GM21367 (cell line): ENCODE data around the gene YWHAE.
"Not testable (repeated sequence)": the region's sequence is repeated elsewhere in the genome, so short reads cannot be mapped to it uniquely, and the experiment has no call there.

ENCODE experiments used
- ATAC-seq: cut with Tn5 transposase; IDR thresholded peaks from one replicate; pipeline ENCODE4 v1.9.1; 2021; ENCODE audit not compliant: unreplicated experiment

The YWHAE gene

GRCh38 chr17:1413281-1413791 lies 13.3 kb upstream of the YWHAE start:
- ATAC-seq, result no peak

- ATAC-seq, result no peak
Measured at GRCh38 chr17:1412185-1413110, 12.4 kb upstream of the YWHAE start.

GRCh38 chr17:1402262-1402586 lies 2.2 kb upstream of the YWHAE start:
- no peak for ATAC-seq

GRCh38 chr17:1398931-1399678 lies 917 bp downstream of the YWHAE start:
- peak; percentile 32 for ATAC-seq

GRCh38 chr17:1398028-1398427 lies 2.0 kb downstream of the YWHAE start:
- no peak for ATAC-seq

GRCh38 chr17:1395876-1396665 lies 4.0 kb downstream of the YWHAE start:
- ATAC-seq, result not testable (repeated sequence)

GRCh38 chr17:1391577-1391976 lies 8.4 kb downstream of the YWHAE start:
- ATAC-seq, result no peak

- ATAC-seq, result no peak
Measured at GRCh38 chr17:1390432-1391367, 9.3 kb downstream of the YWHAE start.

GRCh38 chr17:1387490-1388227 lies 12.4 kb downstream of the YWHAE start:
- ATAC-seq, result not testable (repeated sequence)

- ATAC-seq, result not testable (repeated sequence)
Measured at GRCh38 chr17:1386675-1387190, 13.3 kb downstream of the YWHAE start.

- no peak for ATAC-seq
Measured at GRCh38 chr17:1386265-1386664, 13.8 kb downstream of the YWHAE start.

- ATAC-seq, result no peak
Measured at GRCh38 chr17:1385861-1386260, 14.2 kb downstream of the YWHAE start.

- ATAC-seq, result no peak
Measured at GRCh38 chr17:1384905-1385435, 15.1 kb downstream of the YWHAE start.

- no peak for ATAC-seq
Measured at GRCh38 chr17:1379930-1380313, 20.1 kb downstream of the YWHAE start.

GRCh38 chr17:1379208-1379929 lies 20.7 kb downstream of the YWHAE start:
- ATAC-seq, result no peak

GRCh38 chr17:1378476-1378860 lies 21.6 kb downstream of the YWHAE start:
- not testable (repeated sequence) for ATAC-seq

- ATAC-seq, result no peak
Measured at GRCh38 chr17:1377334-1377733, 22.7 kb downstream of the YWHAE start.

GRCh38 chr17:1376061-1376460 lies 24.0 kb downstream of the YWHAE start:
- no peak for ATAC-seq
